IPS-NIHi7 (cell line): ENCODE data around the gene SPATA7.

ENCODE experiments used
- DNase-seq: peaks from one replicate; pipeline ENCODE4 v3.0.0; 2012; ENCODE audit warnings: mixed read lengths; ENCODE audit errors: extremely low spot score

The SPATA7 gene

GRCh38 chr14:88481794-88482193, 96.3 kb downstream of the SPATA7 start:
- DNase-seq: no peak

GRCh38 chr14:88482524-88482923, 97.1 kb downstream of the SPATA7 start:
- peak; percentile 32 for DNase-seq
